Caco-2 (cell line): ENCODE results near the gene NDUFAB1. TPM values are rescaled to one million over a fixed set of nuclear protein-coding genes. Genes with fewer than 3 reads are reported as not detected.

Experiments used
- BruUV-seq: library from RNA; stranded (reverse); fragments of 400-500 nt; replicated peaks from 2 replicates; lab custom pipeline; 2021; lab: Mats Ljungman, UMichigan
- CTCF ChIA-PET: fragments of 300-600 bp; sonication (Branson Sonifier 250); formaldehyde crosslinking; loops from one replicate; lab custom pipeline; 2022; ENCODE audit warnings: antibody characterized with exemption; lab: Charles Lee
- POLR2A ChIA-PET: fragments of 300-600 bp; sonication (Branson Sonifier 250); formaldehyde crosslinking; loops from one replicate; lab custom pipeline; 2022; ENCODE audit warnings: antibody characterized with exemption; lab: Charles Lee
- DNase-seq, 2 experiments: peaks; one replicate each; pipeline versions ENCODE4 v3.0.0 to v3.0.0-alpha.2; 2020 to 2022
- H3K27me3 ChIP-seq: replicated peaks from 2 replicates; pipeline ENCODE4 v1.6.0; 2011; ENCODE audit warnings: low read length; ENCODE audit not compliant: control insufficient read depth, insufficient read depth
- H3K36me3 ChIP-seq: 2 replicates; pipeline ENCODE4 v1.5.1; 2011; ENCODE audit warnings: low read length; ENCODE audit not compliant: control insufficient read depth, insufficient read depth
- H3K4me1 ChIP-seq: fragments of 250-450 bp; sonication (Bioruptor Pico); 2 replicates; pipeline ENCODE4 v1.5.1; 2020; ENCODE audit warnings: mild to moderate bottlenecking
- H3K4me3 ChIP-seq: 2 replicates; pipeline ENCODE4 v1.5.1; 2011; ENCODE audit warnings: low read depth, mild to moderate bottlenecking, control low read depth, low read length
- H3K9me3 ChIP-seq: fragments of 250-450 bp; sonication (Bioruptor Pico); 2 replicates; pipeline ENCODE4 v1.5.1; 2020; ENCODE audit warnings: mild to moderate bottlenecking, moderate library complexity
- H3K27ac Mint-ChIP-seq: one replicate; pipeline ENCODE4 v1.8.0; 2022; ENCODE audit warnings: mixed read lengths; ENCODE audit not compliant: unreplicated experiment
- H3K27me3 Mint-ChIP-seq: one replicate; pipeline ENCODE4 v1.8.0; 2022; ENCODE audit warnings: mixed read lengths; ENCODE audit not compliant: insufficient read depth, unreplicated experiment
- H3K36me3 Mint-ChIP-seq: one replicate; pipeline ENCODE4 v1.8.0; 2022; ENCODE audit warnings: mild to moderate bottlenecking, mixed read lengths; ENCODE audit not compliant: insufficient read depth, unreplicated experiment
- H3K4me1 Mint-ChIP-seq: one replicate; pipeline ENCODE4 v1.8.0; 2022; ENCODE audit warnings: low read depth, mixed read lengths; ENCODE audit not compliant: unreplicated experiment
- H3K4me3 Mint-ChIP-seq: one replicate; pipeline ENCODE4 v1.8.0; 2022; ENCODE audit warnings: mild to moderate bottlenecking, moderate library complexity, mixed read lengths; ENCODE audit not compliant: unreplicated experiment
- H3K9me3 Mint-ChIP-seq: one replicate; pipeline ENCODE4 v1.8.0; 2022; ENCODE audit warnings: mixed read lengths; ENCODE audit not compliant: unreplicated experiment
- CTCF ChIP-seq, 2 experiments: fragments of 200-600 bp in 1 of 2; IDR thresholded peaks; 1 replicate in 1 of 2; 2 replicates in 1 of 2; pipeline versions ENCODE4 v1.5.1 to v1.8.0; 2011 to 2022; ENCODE audit warnings: antibody characterized with exemption in 1 of 2, control low read depth in 1 of 2, inconsistent platforms in 1 of 2, low read depth in 1 of 2, low read length in 1 of 2, mild to moderate bottlenecking in 1 of 2, moderate library complexity in 1 of 2; ENCODE audit not compliant: insufficient read depth in 1 of 2, severe bottlenecking in 1 of 2, unreplicated experiment in 1 of 2
- intact Hi-C: fragments of 100-400 bp; cut with micrococcal nuclease; formaldehyde crosslinking; loops from one replicate; pipeline ENCODE4 v1.10.0; 2022; ENCODE audit not compliant: unreplicated experiment
- total RNA-seq: library from RNA; stranded (reverse); gene quantifications from 2 replicates; pipeline ENCODE4 v1.2.3, GENCODE V29; 2022

Gene NDUFAB1
- total RNA-seq, 1 experiment from 2014 or later = 87.1 TPM

GRCh38 chr16:23535901-23536300 is 60.2 kb downstream of the NDUFAB1 start:
- no peak for TF ChIP-seq CTCF (IDR thresholded peaks at IDR 0.05; ENCODE audit: insufficient read depth in 1 of 2, low read depth in 1 of 2, low read length in 1 of 2, severe bottlenecking in 1 of 2, unreplicated experiment in 1 of 2)
- no peak for DNase-seq
- Mint-ChIP-seq H3K9me3 (no peaks in the 10 kb centered on the region), H3K27me3 (no peaks in the 10 kb centered on the region), H3K4me3 (no peak overlapping the region), H3K27ac (no peak overlapping the region), H3K4me1 (no peaks in the 10 kb centered on the region), H3K36me3 (peaks cover 18% of the 10 kb centered on the region)
- CTCF ChIA-PET = no interaction called here
- intact Hi-C loops = no loop called here
- H3K36me3 ChIP-seq = no peaks in the 10 kb centered on the region; the same call in 1 of the 2 replicates
- POLR2A ChIA-PET = no interaction called here
- H3K4me1 ChIP-seq = no peaks in the 10 kb centered on the region
- no peak overlapping the region for H3K4me3 ChIP-seq
- H3K27me3 ChIP-seq = no peaks in the 10 kb centered on the region
- H3K9me3 ChIP-seq = no peaks in the 10 kb centered on the region
- no TSS peak for BruUV-seq

- Histone ChIP-seq H3K36me3 (no peaks in the 10 kb centered on the region; the same call in 1 of the 2 replicates), H3K4me1 (no peaks in the 10 kb centered on the region), H3K9me3 (no peaks in the 10 kb centered on the region), H3K27me3 (no peaks in the 10 kb centered on the region), H3K4me3 (no peak overlapping the region)
- POLR2A ChIA-PET = no interaction called here
- H3K4me1 Mint-ChIP-seq = no peaks in the 10 kb centered on the region
- no peak overlapping the region for H3K27ac Mint-ChIP-seq
- intact Hi-C loops = no loop called here
- peaks cover 18% of the 10 kb centered on the region for H3K36me3 Mint-ChIP-seq
- H3K4me3 Mint-ChIP-seq = no peak overlapping the region
- no peaks in the 10 kb centered on the region for H3K27me3 Mint-ChIP-seq
- BruUV-seq = no TSS peak
- DNase-seq = no peak
- no peaks in the 10 kb centered on the region for H3K9me3 Mint-ChIP-seq
- TF ChIP-seq CTCF (IDR thresholded peaks at IDR 0.05; ENCODE audit: insufficient read depth in 1 of 2, low read depth in 1 of 2, low read length in 1 of 2, severe bottlenecking in 1 of 2, unreplicated experiment in 1 of 2) = no peak
- CTCF ChIA-PET = no interaction called here
Observed at GRCh38 chr16:23534868-23535860, 61.0 kb downstream of the NDUFAB1 start.

- Histone ChIP-seq H3K27me3 (no peaks in the 10 kb centered on the region), H3K36me3 (no peaks in the 10 kb centered on the region; the same call in 1 of the 2 replicates), H3K4me1 (no peaks in the 10 kb centered on the region), H3K9me3 (no peaks in the 10 kb centered on the region), H3K4me3 (no peak overlapping the region)
- POLR2A ChIA-PET = no interaction called here
- no TSS peak for BruUV-seq
- CTCF ChIA-PET = no interaction called here
- Mint-ChIP-seq H3K4me3 (no peak overlapping the region), H3K36me3 (peaks cover 12% of the 10 kb centered on the region), H3K27ac (no peak overlapping the region), H3K4me1 (no peaks in the 10 kb centered on the region), H3K9me3 (no peaks in the 10 kb centered on the region), H3K27me3 (no peaks in the 10 kb centered on the region)
- TF ChIP-seq CTCF (IDR thresholded peaks at IDR 0.05; ENCODE audit: insufficient read depth in 1 of 2, low read depth in 1 of 2, low read length in 1 of 2, severe bottlenecking in 1 of 2, unreplicated experiment in 1 of 2) = no peak
- intact Hi-C loops = no loop called here
- no peak for DNase-seq
Observed at GRCh38 chr16:23532448-23532847, 63.7 kb downstream of the NDUFAB1 start.

Other genes starting within 250 kb of the NDUFAB1 start
- 12.0 and 12.4 TPM in 2 replicates for gene COG7, start 143.1 kb downstream of the NDUFAB1 start, total RNA-seq
- 92.7 and 93.4 TPM in 2 replicates for gene GGA2, start 85.8 kb downstream of the NDUFAB1 start, total RNA-seq
- 29.6 and 32.4 TPM in 2 replicates for gene EARS2, start 39.0 kb downstream of the NDUFAB1 start, total RNA-seq
- gene UBFD1, start 38.6 kb downstream of the NDUFAB1 start, total RNA-seq = 78.6 and 83.1 TPM in 2 replicates
- gene PALB2, start 45.0 kb upstream of the NDUFAB1 start, total RNA-seq = 19.4 and 20.5 TPM in 2 replicates
- 91.0 and 101 TPM in 2 replicates for gene DCTN5, start 45.1 kb upstream of the NDUFAB1 start, total RNA-seq
- 104 and 114 TPM in 2 replicates for gene PLK1, start 82.6 kb upstream of the NDUFAB1 start, total RNA-seq
- not detected in 2 replicates for gene ERN2, start 116.9 kb upstream of the NDUFAB1 start, total RNA-seq
- not detected in 2 replicates for gene CHP2, start 158.7 kb upstream of the NDUFAB1 start, total RNA-seq
- not detected in 2 replicates for gene PRKCB, start 239.7 kb upstream of the NDUFAB1 start, total RNA-seq